Measurements from ENCODE around the gene IPO7. TPM values are rescaled to one million over a fixed set of nuclear protein-coding genes. Genes with fewer than 3 reads are reported as not detected.
"Not testable (repeated sequence)": the region's sequence is repeated elsewhere in the genome, so short reads cannot be mapped to it uniquely, and the experiment has no call there.

Gene IPO7
- total RNA-seq, 3 donors from 2014 or later = 61.8 to 123 (median 109) TPM

- H3K9me3 ChIP-seq = no peaks in the 10 kb centered on the region
- no peak for TF ChIP-seq CTCF (IDR thresholded peaks at IDR 0.05)
- no peak for TF ChIP-seq POLR2A (IDR thresholded peaks at IDR 0.05)
- TF ChIP-seq POLR2AphosphoS5 (IDR thresholded peaks at IDR 0.05) = no peak
- no peak for DNase-seq (ENCODE audit: low spot score in 2 of 2)
- no peak overlapping the region for H3K4me3 ChIP-seq
- H3K4me1 ChIP-seq = peaks cover 0 to 8% of the 10 kb centered on the region in 2 donors
- H3K27me3 ChIP-seq = no peaks in the 10 kb centered on the region
- intact Hi-C loops (cut with DNase I; ENCODE audit: low total_unique reads) = no loop called here
- H3K27ac ChIP-seq = no peak overlapping the region
- H3K36me3 ChIP-seq = no peaks in the 10 kb centered on the region
Observed at GRCh38 chr11:9399466-9399865, 15.0 kb downstream of the IPO7 start.

GRCh38 chr11:9401884-9402283, 17.4 kb downstream of the IPO7 start:
- H3K9me3 ChIP-seq; intact Hi-C loops (cut with DNase I; ENCODE audit: low total_unique reads); H3K36me3 ChIP-seq; H3K27me3 ChIP-seq; H3K4me3 ChIP-seq; DNase-seq (ENCODE audit: low spot score in 2 of 2); H3K4me1 ChIP-seq; H3K27ac ChIP-seq: not testable (repeated sequence)

GRCh38 chr11:9428706-9429105, 44.3 kb downstream of the IPO7 start:
- intact Hi-C loops (cut with DNase I; ENCODE audit: low total_unique reads) = no loop called here
- DNase-seq (ENCODE audit: low spot score in 2 of 2) = no peak
- TF ChIP-seq POLR2AphosphoS5 (IDR thresholded peaks at IDR 0.05) = no peak
- TF ChIP-seq POLR2A (IDR thresholded peaks at IDR 0.05) = no peak
- no peak for TF ChIP-seq CTCF (IDR thresholded peaks at IDR 0.05)
- H3K27me3 ChIP-seq = no peaks in the 10 kb centered on the region
- no peak overlapping the region for H3K4me3 ChIP-seq
- no peaks in the 10 kb centered on the region for H3K4me1 ChIP-seq
- no peaks in the 10 kb centered on the region for H3K9me3 ChIP-seq
- no peak overlapping the region for H3K27ac ChIP-seq
- H3K36me3 ChIP-seq = peaks cover 9% of the 10 kb centered on the region

- no peak for TF ChIP-seq CTCF (IDR thresholded peaks at IDR 0.05)
- TF ChIP-seq POLR2AphosphoS5 (IDR thresholded peaks at IDR 0.05) = no peak
- TF ChIP-seq POLR2A (IDR thresholded peaks at IDR 0.05) = no peak
- DNase-seq (ENCODE audit: low spot score in 2 of 2) = no peak
- H3K27ac ChIP-seq = no peak overlapping the region
- no peak overlapping the region for H3K4me3 ChIP-seq
- H3K27me3 ChIP-seq = no peaks in the 10 kb centered on the region
- H3K9me3 ChIP-seq = no peaks in the 10 kb centered on the region
- intact Hi-C loops (cut with DNase I; ENCODE audit: low total_unique reads) = no loop called here
- peaks cover 4% of the 10 kb centered on the region for H3K36me3 ChIP-seq
- H3K4me1 ChIP-seq = no peaks in the 10 kb centered on the region
Observed at GRCh38 chr11:9438611-9439010, 54.2 kb downstream of the IPO7 start.

GRCh38 chr11:9446230-9446629, 61.8 kb downstream of the IPO7 start:
- H3K27ac ChIP-seq = no peak overlapping the region
- H3K36me3 ChIP-seq = peaks cover 4% of the 10 kb centered on the region
- no peaks in the 10 kb centered on the region for H3K4me1 ChIP-seq
- no peaks in the 10 kb centered on the region for H3K9me3 ChIP-seq
- no peaks in the 10 kb centered on the region for H3K27me3 ChIP-seq
- no peak for TF ChIP-seq CTCF (IDR thresholded peaks at IDR 0.05)
- TF ChIP-seq POLR2AphosphoS5 (IDR thresholded peaks at IDR 0.05) = no peak
- TF ChIP-seq POLR2A (IDR thresholded peaks at IDR 0.05) = no peak
- DNase-seq (ENCODE audit: low spot score in 2 of 2) = no peak
- intact Hi-C loops (cut with DNase I; ENCODE audit: low total_unique reads) = no loop called here
- no peak overlapping the region for H3K4me3 ChIP-seq

Measured in breast epithelium (tissue), 4 donors.